GM12878 (cell line): ENCODE results near the gene S100A8. TPM values are rescaled to one million over a fixed set of nuclear protein-coding genes. Genes with fewer than 3 reads are reported as not detected.
A peak's percentile ranks its signal among the peaks of the same experiment; 100 is the strongest.

Experiments used
- ATAC-seq: fragments of 200-7000 bp; cut with Tn5 transposase; 3 replicates; pipeline ENCODE4 v1.9.1; 2020; ENCODE audit warnings: mild to moderate bottlenecking, moderate library complexity
- BruUV-seq: library from RNA; stranded (reverse); fragments of 400-500 nt; replicated peaks from 2 replicates; lab custom pipeline; 2021; lab: Mats Ljungman, UMichigan
- CTCF ChIA-PET: fragments of 300-600 bp; sonication (Branson Sonifier 250); formaldehyde crosslinking; extraction: SDS; loops from one replicate; lab custom pipeline; 2021; ENCODE audit warnings: inconsistent platforms; lab: Yijun Ruan, JAX
- POLR2A ChIA-PET: fragments of 350-600 bp; formaldehyde crosslinking; extraction: SDS; loops from one replicate; lab custom pipeline; 2021; ENCODE audit warnings: inconsistent platforms; lab: Charles Lee
- RAD21 ChIA-PET: fragments of 300-600 bp; sonication (Branson Sonifier 250); formaldehyde crosslinking; loops from one replicate; lab custom pipeline; 2023; ENCODE audit warnings: antibody characterized with exemption; ENCODE audit not compliant: unreplicated experiment; lab: Charles Lee
- SMC1A ChIA-PET: fragments of 300-600 bp; sonication (Branson Sonifier 250); formaldehyde crosslinking; loops from one replicate; lab custom pipeline; 2023; ENCODE audit not compliant: unreplicated experiment, uncharacterized antibody; lab: Charles Lee
- DNase-seq: peaks from one replicate; pipeline ENCODE4 v3.0.0-alpha.2; 2011; ENCODE audit warnings: low read depth, low spot score
- FAIRE-seq: peaks from 3 replicates; lab custom pipeline; 2011; peaks lifted over from hg19 to GRCh38; lab: Jason Lieb, UNC
- H2AFZ ChIP-seq: 2 replicates; pipeline ENCODE4 v1.6.0; 2011; ENCODE audit warnings: low read depth, low read length, control low read depth; ENCODE audit not compliant: control insufficient read depth
- H3K27ac ChIP-seq: 2 replicates; pipeline ENCODE4 v1.5.1; 2011; ENCODE audit warnings: control low read depth; ENCODE audit not compliant: control insufficient read depth, insufficient read depth
- H3K27me3 ChIP-seq, 2 experiments: replicated peaks in 1 of 2; 2 replicates each; pipeline versions ENCODE4 v1.6.0 to v1.6.1; 2011; ENCODE audit warnings: low read length in 1 of 2; ENCODE audit not compliant: control insufficient read depth in 2 of 2, insufficient read depth in 2 of 2
- H3K36me3 ChIP-seq, 2 experiments: 2 replicates each; pipeline ENCODE4 v1.5.1; 2011; ENCODE audit warnings: low read length in 1 of 2; ENCODE audit not compliant: control insufficient read depth in 2 of 2, insufficient read depth in 2 of 2
- H3K4me1 ChIP-seq: 2 replicates; pipeline ENCODE4 v1.6.1; 2011; ENCODE audit warnings: mild to moderate bottlenecking, low read length, moderate library complexity, mixed read lengths; ENCODE audit not compliant: control insufficient read depth, insufficient read depth
- H3K4me2 ChIP-seq: 2 replicates; pipeline ENCODE4 v1.6.0; 2011; ENCODE audit warnings: control low read depth; ENCODE audit not compliant: control insufficient read depth, insufficient read depth
- H3K4me3 ChIP-seq: fragments of 200-600 bp; sonication (generic); 2 replicates; pipeline ENCODE4 v1.5.1; 2016
- H3K79me2 ChIP-seq: 2 replicates; pipeline ENCODE4 v1.6.0; 2011; ENCODE audit warnings: low read length; ENCODE audit not compliant: control insufficient read depth, insufficient read depth
- H3K9ac ChIP-seq: 2 replicates; pipeline ENCODE4 v1.8.0; 2011; ENCODE audit warnings: low read length, control low read depth, mixed read lengths; ENCODE audit not compliant: control insufficient read depth, insufficient read depth
- H3K9me3 ChIP-seq: replicated peaks from 3 replicates; pipeline ENCODE4 v1.5.1; 2011; ENCODE audit warnings: mild to moderate bottlenecking, low read length; ENCODE audit not compliant: control insufficient read depth, insufficient read depth
- H4K20me1 ChIP-seq: 2 replicates; pipeline ENCODE4 v1.6.0; 2011; ENCODE audit not compliant: control insufficient read depth, insufficient read depth
- CBX5 ChIP-seq: sonication (generic); IDR thresholded peaks from 2 replicates; pipeline ENCODE4 v1.6.1; 2016; ENCODE audit warnings: low read depth, moderate library complexity, mild to moderate bottlenecking, inconsistent platforms
- CTCF ChIP-seq, 3 experiments: IDR thresholded peaks in 2 of 3; conservative IDR thresholded peaks in 1 of 3; 2 replicates each; pipeline ENCODE4 v1.5.1; 2011; ENCODE audit warnings: low read depth in 3 of 3, low read length in 3 of 3, mild to moderate bottlenecking in 3 of 3, control low read depth in 2 of 3, moderate library complexity in 2 of 3, inconsistent platforms in 1 of 3, mixed read lengths in 1 of 3; ENCODE audit not compliant: control insufficient read depth in 2 of 3, insufficient read depth in 1 of 3; ENCODE audit errors: extremely low read depth in 1 of 3
- ESRRA ChIP-seq: IDR thresholded peaks from 2 replicates; pipeline ENCODE4 v1.6.1; 2012; ENCODE audit warnings: mild to moderate bottlenecking, low read length, improper control_type of control experiment
- GABPA ChIP-seq: IDR thresholded peaks from 2 replicates; pipeline ENCODE4 v1.6.1; 2014; ENCODE audit warnings: antibody characterized with exemption, low read depth, mild to moderate bottlenecking, inconsistent platforms
- MAX ChIP-seq: IDR thresholded peaks from 2 replicates; pipeline ENCODE4 v1.6.1; 2012; ENCODE audit warnings: low read depth, low read length, improper control_type of control experiment
- RAD21 ChIP-seq: IDR thresholded peaks from 2 replicates; pipeline ENCODE4 v1.6.1; 2011; ENCODE audit warnings: mild to moderate bottlenecking, low read depth, low read length, moderate library complexity; ENCODE audit not compliant: insufficient read depth
- RAD51 ChIP-seq: fragments of 450-650 bp; IDR thresholded peaks from 2 replicates; pipeline ENCODE4 v1.6.1; 2016; ENCODE audit warnings: moderate library complexity, mild to moderate bottlenecking, inconsistent platforms
- SMC3 ChIP-seq: IDR thresholded peaks from 2 replicates; pipeline ENCODE4 v1.6.1; 2011; ENCODE audit warnings: low read length, improper control_type of control experiment, borderline replicate concordance
- SREBF1 ChIP-seq: IDR thresholded peaks from 2 replicates; pipeline ENCODE4 v1.6.1; 2012; ENCODE audit warnings: mild to moderate bottlenecking, low read length
- USF1 ChIP-seq: IDR thresholded peaks from 2 replicates; pipeline ENCODE4 v1.6.1; 2011; ENCODE audit warnings: borderline replicate concordance, low read depth, mild to moderate bottlenecking, moderate library complexity, mixed read lengths, low read length; ENCODE audit not compliant: insufficient read depth; ENCODE audit errors: extremely low read length
- WGBS: methylation state at CpG from one replicate; pipeline ENCODE4 v1.1.6; 2016; ENCODE audit warnings: low lambda C conversion rate; ENCODE audit not compliant: insufficient replicate concordance, insufficient coverage; ENCODE audit errors: missing lambda C conversion rate; 5-methylcytosine and 5-hydroxymethylcytosine counted together
- in situ Hi-C: fragments of 300-500 bp; cut with MboI; formaldehyde crosslinking; loops from 9 replicates; pipeline ENCODE4 v1.14.3; 2018; ENCODE audit warnings: mixed read lengths
- intact Hi-C: fragments of 100-400 bp; cut with micrococcal nuclease; formaldehyde crosslinking; loops from one replicate; pipeline ENCODE4 v1.14.2; 2022; ENCODE audit not compliant: unreplicated experiment
- polyA plus RNA-seq, 11 experiments: library from polyadenylated mRNA; depleted of rRNA in 4 of 11; unstranded in 6 of 11; stranded (reverse) in 5 of 11; fragments of >200 nt; fragmentation: Nextera tagmentation in 4 of 11; fragmentation: Illumina TruSeq in 1 of 11; extraction: Ambion mirVana in 4 of 11; extraction: Trizol in 1 of 11; gene quantifications; 1 replicate in 1 of 11; 2 replicates in 10 of 11; pipeline versions ENCODE4 v1.2.1 to v1.2.3, GENCODE V29; 2011 to 2016; ENCODE audit warnings: inconsistent platforms in 2 of 11, missing spikeins in 2 of 11, low read depth in 1 of 11
- total RNA-seq, 4 experiments: library from RNA; depleted of rRNA in 3 of 4; stranded (reverse); fragments of >200 nt in 3 of 4; fragmentation: Illumina TruSeq in 1 of 4; extraction: Trizol in 1 of 4; gene quantifications; 2 replicates each; pipeline versions ENCODE4 v1.2.1 to v1.2.3, GENCODE V29; 2013 to 2021

The S100A8 gene
- total and polyA plus RNA-seq, 10 of the 15 experiments (the other 5 are each of a cell fraction or from before 2014, with no cell fraction given): 0.28 TPM; not detected in 9

- Histone ChIP-seq H2AFZ (no peak overlapping the region), H3K9ac (no peak overlapping the region), H3K79me2 (no peaks in the 10 kb centered on the region), H3K27ac (no peak overlapping the region), H3K4me1 (no peaks in the 10 kb centered on the region), H3K36me3 (no peaks in the 10 kb centered on the region), H4K20me1 (no peaks in the 10 kb centered on the region), H3K4me3 (no peak overlapping the region), H3K9me3 (no peaks in the 10 kb centered on the region), H3K4me2 (no peak overlapping the region), H3K27me3 (peaks cover 0 to 2% of the 10 kb centered on the region in 2 experiments; a peak in 1 of 4 replicates)
- in situ Hi-C loops (no loop called here), intact Hi-C loops (loop anchor here (1.0 to 5.0 kb wide), 2 partner anchors 49 to 93 kb away; no protein-coding TSS in a partner anchor)
- ChIA-PET CTCF (interaction anchor here (0.6 to 6.8 kb wide), 6 partner anchors 9 to 366 kb away, joined by 3 to 44 read pairs (median 4); partner anchors contain the start of gene PGLYRP4), POLR2A (no interaction called here), SMC1A (no interaction called here), RAD21 (no interaction called here)
- no TSS peak for BruUV-seq
- ATAC-seq (peak; percentile 81), DNase-seq (no peak), FAIRE-seq (no peak)
- WGBS: 18% methylated on average over 15 of the region's 15 CpGs
- peak; percentile 56; the same call in 1 of the 2 replicates for TF ChIP-seq SMC3
- TF ChIP-seq MAX: peak; percentile 79
- no peak for TF ChIP-seq ESRRA
- peak; percentile 67 for TF ChIP-seq USF1
- no peak for TF ChIP-seq CBX5
- no peak for TF ChIP-seq SREBF1
- TF ChIP-seq RAD51: peak; percentile 52; the same call in 1 of the 2 replicates
- TF ChIP-seq GABPA: no peak
- peak; percentile 44 to 55 (median 51); a peak in 5 of 6 replicates for TF ChIP-seq CTCF (IDR thresholded peaks at IDR 0.05 in 2 of 3, conservative IDR thresholded peaks at IDR 0.05 in 1 of 3; ENCODE audit: control insufficient read depth in 2 of 3, extremely low read depth in 1 of 3, insufficient read depth in 1 of 3, low read depth in 3 of 3, low read length in 3 of 3)
- TF ChIP-seq RAD21: 0 out of 2 replicates have a peak, but pooled peaks have one; percentile 34
These were observed 13.9 kb upstream of the S100A8 start for GRCh38 chr1:153404768-153405167.
